ENCODE results near the gene LITAFD. TPM values are rescaled to one million over a fixed set of nuclear protein-coding genes. Genes with fewer than 3 reads are reported as not detected.

The LITAFD gene
- total and polyA plus RNA-seq, 2 of the 4 experiments (the other 2 are of a cell fraction), result not detected

- Histone ChIP-seq H2BK5ac (ENCODE audit: low read depth, low read length, poor library complexity, severe bottlenecking) (no peak overlapping the region), H3K79me1 (ENCODE audit: low read depth in 1 of 2, low read length in 2 of 2) (peaks cover 31 to 79% of the 10 kb centered on the region in 2 experiments), H3K14ac (replicated peaks; ENCODE audit: low read depth, low read length) (no peak overlapping the region), H4K91ac (ENCODE audit: insufficient read depth, low read depth, low read length) (no peak overlapping the region), H3K4me2 (ENCODE audit: low read depth, low read length) (no peak overlapping the region), H4K8ac (ENCODE audit: low read depth in 2 of 2, low read length in 2 of 2) (no peak overlapping the region), H3K56ac (ENCODE audit: extremely low read depth, insufficient read depth, low read length) (no peak overlapping the region), H2AK5ac (ENCODE audit: low read depth, low read length) (no peak overlapping the region), H3K9ac (ENCODE audit: low read depth, low read length) (no peak overlapping the region), H2BK20ac (ENCODE audit: low read depth, low read length) (no peak overlapping the region), H3K23ac (ENCODE audit: low read depth, low read length) (no peak overlapping the region), H2AK9ac (replicated peaks; ENCODE audit: low read depth, low read length, poor library complexity) (no peak overlapping the region), H4K20me1 (ENCODE audit: insufficient read depth, low read length) (peaks cover 89% of the 10 kb centered on the region), H3K4me3 (ENCODE audit: insufficient read depth, low read depth, low read length) (no peak overlapping the region), H3K18ac (ENCODE audit: low read depth, low read length) (no peak overlapping the region), H4K5ac (ENCODE audit: low read depth, low read length) (no peak overlapping the region), H3K27ac (ENCODE audit: insufficient read depth, low read length) (no peak overlapping the region), H3K9me1 (ENCODE audit: insufficient read depth, low read length) (peaks cover 16% of the 10 kb centered on the region), H2AFZ (replicated peaks; ENCODE audit: low read length, poor library complexity) (no peak overlapping the region), H3K4ac (ENCODE audit: low read depth, low read length) (no peak overlapping the region), H2BK15ac (ENCODE audit: low read depth, low read length) (no peak overlapping the region), H3K9me3 (ENCODE audit: control insufficient read depth, insufficient read depth, low read length) (no peaks in the 10 kb centered on the region), H2BK120ac (ENCODE audit: low read depth, low read length) (no peak overlapping the region), H3K36me3 (ENCODE audit: control insufficient read depth, insufficient read depth, low read length) (peaks cover 15% of the 10 kb centered on the region), H3K27me3 (ENCODE audit: control insufficient read depth, insufficient read depth, low read length) (no peaks in the 10 kb centered on the region), H3K4me1 (ENCODE audit: control insufficient read depth, insufficient read depth, low read length) (peaks cover 2% of the 10 kb centered on the region; the same call in 1 of the 2 replicates)
- DNase-seq (no peak), ATAC-seq (ENCODE audit: low read depth) (no peak)
- intact Hi-C loops (cut with micrococcal nuclease), result loop anchor here (10.0 kb wide), 1 partner anchor 106 kb away; no protein-coding TSS in a partner anchor
- TF ChIP-seq MAFK (IDR thresholded peaks at IDR 0.05; ENCODE audit: low read depth, low read length), result no peak
- TF ChIP-seq POLR2A (IDR thresholded peaks at IDR 0.05; ENCODE audit: low read depth, low read length), result no peak
- no peak for TF ChIP-seq USF2 (IDR thresholded peaks at IDR 0.05; ENCODE audit: low read depth, low read length)
- no peak for TF ChIP-seq SMC3 (IDR thresholded peaks at IDR 0.05; ENCODE audit: low read depth, low read length)
- no peak for TF ChIP-seq BHLHE40 (IDR thresholded peaks at IDR 0.05; ENCODE audit: low read depth, low read length)
- TF ChIP-seq FOS (IDR thresholded peaks at IDR 0.05; ENCODE audit: low read depth, low read length), result no peak
- no peak for TF ChIP-seq ELK1 (IDR thresholded peaks at IDR 0.05; ENCODE audit: borderline replicate concordance, low read depth, low read length)
- POLR2A ChIA-PET (ENCODE audit: unreplicated experiment), result no interaction called here
- in situ Hi-C loops (cut with MboI; ENCODE audit: low sequenced_read_pairs), result no loop called here
- CTCF ChIA-PET, result no interaction called here
- no TSS peak for BruUV-seq (replicated peaks)
- WGBS, 2 experiments (ENCODE audit: extremely low coverage in 2 of 2, insufficient read length in 1 of 2), result 78% methylated on average over 7 of the region's 17 CpGs; no CpG with 5 or more reads in 1 of the 2 experiments
- dilution Hi-C loops (cut with HindIII; ENCODE audit: low sequenced_read_pairs, unreplicated experiment), result no loop called here
These were observed 47.1 kb downstream of the LITAFD start for GRCh38 chr16:8929086-8929748.
